Heart left ventricle (tissue), 16 donors: Measurements from ENCODE around the gene LRFN4. TPM values are rescaled to one million over a fixed set of nuclear protein-coding genes. Genes with fewer than 3 reads are reported as not detected.

Source experiments
- ATAC-seq, 4 donors: fragments of 200-7000 bp; cut with Tn5 transposase; one replicate each; pipeline ENCODE4 v1.9.1; 2020 to 2022; ENCODE audit warnings: moderate library complexity in 4 of 4, mild to moderate bottlenecking in 3 of 4, moderate number of reproducible peaks in 1 of 4
- DNase-seq, 5 donors: peaks; one replicate each; pipeline ENCODE4 v3.0.0-alpha.2; 2020
- H3K27ac ChIP-seq, 12 donors: fragments of 200-600 bp; sonication (generic) in 4 of 12; one replicate each; pipeline versions ENCODE4 v1.5.0 to v1.8.0; 2016 to 2022; ENCODE audit warnings: mild to moderate bottlenecking in 2 of 12
- H3K27me3 ChIP-seq, 9 donors: fragments of 200-600 bp; sonication (generic) in 2 of 9; one replicate each; pipeline versions ENCODE4 v1.5.1 to v1.8.0; 2016 to 2022; ENCODE audit warnings: mild to moderate bottlenecking in 3 of 9
- H3K36me3 ChIP-seq, 9 donors: fragments of 200-600 bp; sonication (generic) in 2 of 9; one replicate each; pipeline versions ENCODE4 v1.5.0 to v1.8.0; 2018 to 2022; ENCODE audit warnings: mild to moderate bottlenecking in 2 of 9
- H3K4me1 ChIP-seq, 12 donors: fragments of 200-600 bp; sonication (generic) in 4 of 12; one replicate each; pipeline versions ENCODE4 v1.5.0 to v1.8.0; 2016 to 2022; ENCODE audit warnings: mild to moderate bottlenecking in 3 of 12
- H3K4me3 ChIP-seq, 12 donors: fragments of 200-600 bp; sonication (generic) in 4 of 12; one replicate each; pipeline versions ENCODE4 v1.5.0 to v1.8.0; 2017 to 2022; ENCODE audit warnings: mild to moderate bottlenecking in 9 of 12, moderate library complexity in 4 of 12
- H3K9me3 ChIP-seq, 12 donors: fragments of 200-600 bp; sonication (generic) in 4 of 12; one replicate each; pipeline versions ENCODE4 v1.5.0 to v1.8.0; 2016 to 2022; ENCODE audit warnings: mild to moderate bottlenecking in 1 of 12
- POLR2A ChIP-seq, 2 donors: fragments of 450-650 bp; IDR thresholded peaks; one replicate each; pipeline ENCODE4 v1.6.1; 2017; ENCODE audit warnings: antibody characterized with exemption in 2 of 2, mild to moderate bottlenecking in 2 of 2, moderate library complexity in 2 of 2
- WGBS, 4 donors: extraction: QIAGEN DNeasy Blood & Tissue Kit in 2 of 4; methylation state at CpG; one replicate each; pipeline versions ENCODE4 v1.1.5 to v1.1.7; 2013 to 2018; 5-methylcytosine and 5-hydroxymethylcytosine counted together
- intact Hi-C, 10 donors: fragments of 100-400 bp; cut with DNase I; formaldehyde crosslinking; loops; one replicate each; pipeline versions ENCODE4 v1.11.1 to v1.14.2; 2022
- polyA plus RNA-seq, 2 donors: library from polyadenylated mRNA; stranded (reverse); fragments of 200-250 nt; gene quantifications; one replicate each; pipeline ENCODE4 v1.2.3, GENCODE V29; 2013
- total RNA-seq, 9 donors: library from RNA; depleted of rRNA in 2 of 9; stranded (reverse); fragments of >200 nt in 2 of 9; fragmentation: NEBNext Ultra II Directional in 3 of 9; extraction: Animal tissue kit (Norgen Biotek cat#: 25700) in 3 of 9; gene quantifications; one replicate each; pipeline versions ENCODE4 v1.1.0 to v1.2.4, GENCODE V29; 2016 to 2023
- TF ChIP-seq, protein P1 (sequence below), 12 donors: fragments of 200-600 bp; sonication (generic) in 4 of 12; IDR thresholded peaks; one replicate each; pipeline versions ENCODE4 v1.5.0 to v1.8.0; 2018 to 2022; ENCODE audit warnings: antibody characterized with exemption in 12 of 12, mild to moderate bottlenecking in 5 of 12
- donor health status: ischemic (EF 13 %, LVEDD 7.1; RV severe dilation, severe dysfunction).
- donor health status: healthy with polysubstance abuse.
- donor health status: DM: no; HTN: yes; CAD: no.
- donor health status: DM: no; HTN: no; CAD: no.
- donor health status: ischemic (EF 25% LVEDD 6.9; RV normal size, moderate dysfunction).
- donor health status: ischemic (EF 25% LVEDD 5.7; RV mildly dilated, moderate dysfunction).
- donor health status: healthy.
- donor health status: DM: yes; HTN: yes; CAD: no.
- donor health status: ischemic (EF 35%, LVEDD 5.7; RV mildly dilated, moderate dysfunction).
- donor health status: nonischemic (EF 11% LVEDD 7.7; RV severe dilation, severe dysfunction).
- donor health status: DM: yes; HTN: yes; CAD: no.
- donor health status: PGD.
- donor health status: ischemic (EF 29% LVEDD 5.4; RV normal size, mild dysfunction).
- donor health status: nonischemic (EF 23%, LVEDD 6.1; RV moderate dilation, normal function).

Gene LRFN4
- total and polyA plus RNA-seq, 11 donors: 8.2 to 22.1 (median 15.4) TPM

GRCh38 chr11:66842896-66843775 is 13.7 kb upstream of the LRFN4 start, which contains the start of gene RCE1:
TSS of gene RCE1 (plus strand) at chr11:66843441. CDS start at chr11:66843456, 15 bp downstream.
- H3K4me1 ChIP-seq: peaks cover 7 to 35% (median 24%) of the 10 kb centered on the region in 12 donors
- peak within 1 kb of the TSS; percentile 81 to 100 (median 92) for H3K4me3 ChIP-seq
- peak; percentile 86 to 98 (median 96) for ATAC-seq
- WGBS, 4 donors: 0 to 1% (median 1%) methylated on average over 44 to 98 of the region's 98 CpGs
- TF ChIP-seq, protein P1, sequence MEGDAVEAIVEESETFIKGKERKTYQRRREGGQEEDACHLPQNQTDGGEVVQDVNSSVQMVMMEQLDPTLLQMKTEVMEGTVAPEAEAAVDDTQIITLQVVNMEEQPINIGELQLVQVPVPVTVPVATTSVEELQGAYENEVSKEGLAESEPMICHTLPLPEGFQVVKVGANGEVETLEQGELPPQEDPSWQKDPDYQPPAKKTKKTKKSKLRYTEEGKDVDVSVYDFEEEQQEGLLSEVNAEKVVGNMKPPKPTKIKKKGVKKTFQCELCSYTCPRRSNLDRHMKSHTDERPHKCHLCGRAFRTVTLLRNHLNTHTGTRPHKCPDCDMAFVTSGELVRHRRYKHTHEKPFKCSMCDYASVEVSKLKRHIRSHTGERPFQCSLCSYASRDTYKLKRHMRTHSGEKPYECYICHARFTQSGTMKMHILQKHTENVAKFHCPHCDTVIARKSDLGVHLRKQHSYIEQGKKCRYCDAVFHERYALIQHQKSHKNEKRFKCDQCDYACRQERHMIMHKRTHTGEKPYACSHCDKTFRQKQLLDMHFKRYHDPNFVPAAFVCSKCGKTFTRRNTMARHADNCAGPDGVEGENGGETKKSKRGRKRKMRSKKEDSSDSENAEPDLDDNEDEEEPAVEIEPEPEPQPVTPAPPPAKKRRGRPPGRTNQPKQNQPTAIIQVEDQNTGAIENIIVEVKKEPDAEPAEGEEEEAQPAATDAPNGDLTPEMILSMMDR (IDR thresholded peaks at IDR 0.05): no peak
- TF ChIP-seq POLR2A (IDR thresholded peaks at IDR 0.05): peak; percentile 10 to 90
- intact Hi-C loops: loop anchor here in 1 of 10 donors (10.0 kb wide), 1 partner anchor 248 kb away; the partner anchor contains the start of genes CCDC87 and CCS
- no peaks in the 10 kb centered on the region for H3K9me3 ChIP-seq
- H3K27ac ChIP-seq: peak within 1 kb of the TSS; percentile 94 to 100 (median 96)
- H3K36me3 ChIP-seq: peaks cover 0 to 51% (median 31%) of the 10 kb centered on the region in 9 donors
- peak; percentile 88 to 95 (median 93) for DNase-seq
- no peaks in the 10 kb centered on the region for H3K27me3 ChIP-seq

- Histone ChIP-seq H3K9me3 (no peaks in the 10 kb centered on the region), H3K27ac (peak overlapping the region; percentile 94 to 100 (median 96)), H3K27me3 (no peaks in the 10 kb centered on the region), H3K36me3 (peaks cover 0 to 54% (median 34%) of the 10 kb centered on the region in 9 donors), H3K4me1 (peaks cover 7 to 35% (median 24%) of the 10 kb centered on the region in 12 donors), H3K4me3 (peak overlapping the region; percentile 81 to 100 (median 92))
- TF ChIP-seq, protein P1 (IDR thresholded peaks at IDR 0.05): no peak
- TF ChIP-seq POLR2A (IDR thresholded peaks at IDR 0.05): no peak
- intact Hi-C loops: loop anchor here in 1 of 10 donors (10.0 kb wide), 1 partner anchor 249 kb away; the partner anchor contains the start of genes CCDC87 and CCS
- ATAC-seq (peak in 1 of 4 donors; percentile 16), DNase-seq (no peak)
- WGBS, 4 donors: 14 to 24% (median 15%) methylated on average over 11 to 16 of the region's 16 CpGs
These were observed 12.9 kb upstream of the LRFN4 start for GRCh38 chr11:66843776-66844495.

DNA sequence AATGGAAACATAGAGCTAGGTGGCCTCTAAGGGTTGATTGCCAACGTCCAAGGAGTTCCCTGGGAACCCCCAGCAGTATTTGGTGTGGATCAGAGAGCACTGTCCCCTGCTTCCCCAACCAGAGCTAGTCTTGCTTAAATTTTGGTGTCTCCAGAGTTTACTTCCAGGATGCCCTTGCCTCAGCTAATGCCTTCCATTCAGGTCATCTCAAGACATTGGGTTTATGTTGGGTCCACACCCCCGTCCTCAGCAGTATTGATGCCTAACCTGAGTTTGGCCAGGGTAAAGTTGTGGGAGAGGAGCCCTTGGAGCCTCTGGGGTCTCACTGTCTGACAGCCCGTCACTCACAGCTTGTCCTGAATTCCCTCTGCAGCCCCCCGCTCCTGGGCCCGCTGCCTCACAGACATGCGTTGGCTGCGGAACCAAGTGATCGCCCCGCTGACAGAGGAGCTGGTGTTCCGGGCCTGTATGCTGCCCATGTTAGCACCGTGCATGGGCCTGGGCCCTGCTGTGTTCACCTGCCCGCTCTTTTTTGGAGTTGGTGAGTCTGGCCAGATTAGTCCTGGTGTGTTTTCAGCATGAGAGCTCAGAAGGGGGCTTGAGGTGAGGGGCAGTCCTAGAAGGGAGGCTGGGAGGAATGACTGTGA is 12.2 kb upstream of the LRFN4 start:
- Histone ChIP-seq H3K27ac (peak overlapping the region in 1 of 12 donors; percentile 97), H3K4me3 (peak overlapping the region in 6 of 12 donors; percentile 81 to 100 (median 94)), H3K4me1 (peaks cover 7 to 35% (median 24%) of the 10 kb centered on the region in 12 donors), H3K9me3 (no peaks in the 10 kb centered on the region), H3K36me3 (peaks cover 0 to 51% (median 33%) of the 10 kb centered on the region in 9 donors), H3K27me3 (no peaks in the 10 kb centered on the region)
- intact Hi-C loops: loop anchor here in 1 of 10 donors (10.0 kb wide), 1 partner anchor 250 kb away; the partner anchor contains the start of genes CCDC87 and CCS
- ATAC-seq: no peak
- no peak for DNase-seq
- WGBS, 4 donors: 87 to 93% (median 90%) methylated on average over 7 to 12 of the region's 12 CpGs
- TF ChIP-seq, protein P1 (IDR thresholded peaks at IDR 0.05): no peak
- TF ChIP-seq POLR2A (IDR thresholded peaks at IDR 0.05): no peak
